Measurements from ENCODE around the gene REXO4. TPM values are rescaled to one million over a fixed set of nuclear protein-coding genes. Genes with fewer than 3 reads are reported as not detected.

The REXO4 gene
- total and polyA plus RNA-seq, 2 donors (not counting 1 experiment from before 2014, with no cell fraction given), result 16.6 to 21.1 TPM

- Histone ChIP-seq H3K27me3 (ENCODE audit: control insufficient read depth, insufficient read depth, low read length) (no peaks in the 10 kb centered on the region), H4K20me1 (ENCODE audit: control insufficient read depth, extremely low read depth, insufficient read depth, low read length) (no peaks in the 10 kb centered on the region), H2AFZ (ENCODE audit: low read length) (no peak overlapping the region), H3K79me2 (ENCODE audit: control insufficient read depth, insufficient read depth, low read length) (no peaks in the 10 kb centered on the region), H3K4me2 (ENCODE audit: extremely low read depth, insufficient read depth, low read length) (peak overlapping the region; percentile 82), H3K9me3 (ENCODE audit: control insufficient read depth, insufficient read depth, low read depth, low read length) (no peaks in the 10 kb centered on the region), H3K36me3 (ENCODE audit: control insufficient read depth, insufficient read depth, low read length) (no peaks in the 10 kb centered on the region), H3K4me1 (ENCODE audit: control insufficient read depth, extremely low read depth, insufficient read depth, low read length) (peaks cover 5% of the 10 kb centered on the region), H3K27ac (ENCODE audit: insufficient read depth, low read length) (no peak overlapping the region), H3K9ac (ENCODE audit: insufficient read depth, low read length) (no peak overlapping the region), H3K4me3 (replicated peaks in 1 of 4; ENCODE audit: control extremely low read depth in 1 of 4, insufficient read depth in 1 of 4, low read depth in 3 of 4, low read length in 4 of 4) (peak overlapping the region in 2 of 4 experiments; percentile 56 to 79)
- TF ChIP-seq EZH2 (IDR thresholded peaks at IDR 0.05; ENCODE audit: low read length, missing control alignments), result no peak
- no peak for TF ChIP-seq CTCF (conservative IDR thresholded peaks at IDR 0.05 in 1 of 2, IDR thresholded peaks at IDR 0.05 in 1 of 2; ENCODE audit: low read depth in 1 of 2, low read length in 2 of 2)
- DNase-seq (ENCODE audit: low read depth in 2 of 2), result no peak
Measured at GRCh38 chr9:133458643-133459312, 41.0 kb upstream of the REXO4 start.

- no peaks in the 10 kb centered on the region for H3K36me3 ChIP-seq (ENCODE audit: control insufficient read depth, insufficient read depth, low read length)
- H3K4me1 ChIP-seq (ENCODE audit: control insufficient read depth, extremely low read depth, insufficient read depth, low read length), result peaks cover 5% of the 10 kb centered on the region
- H3K4me2 ChIP-seq (ENCODE audit: extremely low read depth, insufficient read depth, low read length), result no peak overlapping the region
- no peak for TF ChIP-seq CTCF (conservative IDR thresholded peaks at IDR 0.05 in 1 of 2, IDR thresholded peaks at IDR 0.05 in 1 of 2; ENCODE audit: low read depth in 1 of 2, low read length in 2 of 2)
- TF ChIP-seq EZH2 (IDR thresholded peaks at IDR 0.05; ENCODE audit: low read length, missing control alignments), result no peak
- no peaks in the 10 kb centered on the region for H3K27me3 ChIP-seq (ENCODE audit: control insufficient read depth, insufficient read depth, low read length)
- no peak for DNase-seq (ENCODE audit: low read depth in 2 of 2)
- H3K27ac ChIP-seq (ENCODE audit: insufficient read depth, low read length), result no peak overlapping the region
- H3K9me3 ChIP-seq (ENCODE audit: control insufficient read depth, insufficient read depth, low read depth, low read length), result no peaks in the 10 kb centered on the region
- H3K4me3 ChIP-seq (replicated peaks in 1 of 4; ENCODE audit: control extremely low read depth in 1 of 4, insufficient read depth in 1 of 4, low read depth in 3 of 4, low read length in 4 of 4), result no peak overlapping the region
- H4K20me1 ChIP-seq (ENCODE audit: control insufficient read depth, extremely low read depth, insufficient read depth, low read length), result no peaks in the 10 kb centered on the region
- H3K9ac ChIP-seq (ENCODE audit: insufficient read depth, low read length), result no peak overlapping the region
- no peak overlapping the region for H2AFZ ChIP-seq (ENCODE audit: low read length)
- H3K79me2 ChIP-seq (ENCODE audit: control insufficient read depth, insufficient read depth, low read length), result no peaks in the 10 kb centered on the region
Measured at GRCh38 chr9:133457748-133458147, 39.9 kb upstream of the REXO4 start.

- no peak overlapping the region for H3K4me2 ChIP-seq (ENCODE audit: extremely low read depth, insufficient read depth, low read length)
- H4K20me1 ChIP-seq (ENCODE audit: control insufficient read depth, extremely low read depth, insufficient read depth, low read length), result no peaks in the 10 kb centered on the region
- H3K27ac ChIP-seq (ENCODE audit: insufficient read depth, low read length), result no peak overlapping the region
- no peaks in the 10 kb centered on the region for H3K79me2 ChIP-seq (ENCODE audit: control insufficient read depth, insufficient read depth, low read length)
- H2AFZ ChIP-seq (ENCODE audit: low read length), result no peak overlapping the region
- H3K9ac ChIP-seq (ENCODE audit: insufficient read depth, low read length), result no peak overlapping the region
- no peak for DNase-seq (ENCODE audit: low read depth in 2 of 2)
- no peak for TF ChIP-seq CTCF (conservative IDR thresholded peaks at IDR 0.05 in 1 of 2, IDR thresholded peaks at IDR 0.05 in 1 of 2; ENCODE audit: low read depth in 1 of 2, low read length in 2 of 2)
- TF ChIP-seq EZH2 (IDR thresholded peaks at IDR 0.05; ENCODE audit: low read length, missing control alignments), result no peak
- H3K36me3 ChIP-seq (ENCODE audit: control insufficient read depth, insufficient read depth, low read length), result no peaks in the 10 kb centered on the region
- no peaks in the 10 kb centered on the region for H3K27me3 ChIP-seq (ENCODE audit: control insufficient read depth, insufficient read depth, low read length)
- no peaks in the 10 kb centered on the region for H3K9me3 ChIP-seq (ENCODE audit: control insufficient read depth, insufficient read depth, low read depth, low read length)
- H3K4me3 ChIP-seq (replicated peaks in 1 of 4; ENCODE audit: control extremely low read depth in 1 of 4, insufficient read depth in 1 of 4, low read depth in 3 of 4, low read length in 4 of 4), result no peak overlapping the region
- peaks cover 5% of the 10 kb centered on the region for H3K4me1 ChIP-seq (ENCODE audit: control insufficient read depth, extremely low read depth, insufficient read depth, low read length)
Measured at GRCh38 chr9:133457233-133457632, 39.4 kb upstream of the REXO4 start.
